GM18507 (cell line): ENCODE results near the gene ERP29.
"Not testable (repeated sequence)": the region's sequence is repeated elsewhere in the genome, so short reads cannot be mapped to it uniquely, and the experiment has no call there.

Experiments
- DNase-seq: peaks from one replicate; pipeline ENCODE4 v3.0.0; 2011; ENCODE audit warnings: low read depth; ENCODE audit not compliant: insufficient read length; ENCODE audit errors: extremely low spot score
- FAIRE-seq: peaks from 2 replicates; lab custom pipeline; 2011; peaks lifted over from hg19 to GRCh38; lab: Jason Lieb, UNC

The ERP29 gene

DNA sequence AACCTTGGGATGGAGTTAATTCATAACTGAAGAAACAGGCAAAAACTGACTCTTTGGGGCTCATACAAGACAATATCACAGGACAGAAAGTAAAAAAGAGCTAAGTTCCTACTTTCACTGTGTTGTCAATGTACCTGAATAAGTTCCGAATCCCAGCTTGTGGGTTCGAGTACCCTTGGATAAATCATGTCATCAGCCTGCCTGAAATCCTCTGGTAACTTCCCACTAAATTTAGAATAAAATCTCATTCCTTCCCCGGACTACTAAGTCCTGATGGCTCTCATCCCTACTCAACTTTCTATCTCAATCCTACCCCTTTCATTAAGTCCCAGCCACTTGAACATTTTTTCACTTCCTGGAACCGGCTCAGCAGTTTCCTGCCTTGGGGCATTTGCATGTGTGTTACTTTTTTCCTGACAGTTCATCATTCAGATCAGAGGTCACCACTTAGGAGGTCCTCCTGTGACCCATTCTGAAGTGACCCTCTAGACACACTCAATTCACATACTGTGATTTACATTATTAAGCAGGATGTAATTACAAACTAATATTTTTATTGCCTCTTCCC is 12.7 kb downstream of the ERP29 start:
- peak; percentile 58 for FAIRE-seq
- DNase-seq: no peak

DNA sequence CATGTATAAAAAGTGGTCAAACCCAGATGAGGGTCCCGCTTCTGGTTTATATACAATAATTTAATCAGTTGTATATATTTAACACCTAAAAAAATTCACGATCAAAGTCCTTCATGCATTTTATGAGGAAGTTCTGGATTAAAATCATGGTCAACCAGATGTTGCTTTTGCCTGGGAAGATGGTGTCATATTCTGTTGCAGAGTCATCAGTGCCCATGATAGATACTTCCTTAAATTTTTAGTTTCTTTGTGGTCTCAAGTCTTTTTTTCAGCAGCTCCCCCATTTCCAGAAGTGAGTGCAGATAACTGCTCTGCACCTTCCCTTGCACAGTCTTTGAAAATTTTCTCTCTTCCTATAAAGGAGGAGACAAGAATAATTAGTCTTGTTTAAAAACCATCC is 16.1 kb downstream of the ERP29 start:
- no peak for FAIRE-seq
- no peak for DNase-seq

DNA sequence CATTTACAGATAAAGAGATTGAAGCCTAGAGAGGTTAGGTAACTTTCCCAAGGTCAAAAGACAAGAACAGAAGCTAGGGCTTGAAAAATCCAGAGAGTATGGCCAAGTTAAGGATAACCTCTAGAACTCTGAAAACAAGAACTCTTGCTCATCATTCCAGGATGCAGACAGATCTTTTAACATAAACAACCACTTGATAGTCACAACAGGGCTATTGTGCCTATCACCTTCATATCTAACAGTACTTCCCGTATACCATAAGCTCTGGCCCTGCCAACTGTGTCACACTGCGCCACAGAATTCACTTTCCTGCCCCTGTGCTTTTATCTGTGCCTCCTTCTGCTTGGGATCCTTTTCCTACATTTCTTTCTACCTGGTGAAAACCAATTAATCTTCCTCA is 18.2 kb downstream of the ERP29 start:
- no peak for DNase-seq
- FAIRE-seq: no peak

DNA sequence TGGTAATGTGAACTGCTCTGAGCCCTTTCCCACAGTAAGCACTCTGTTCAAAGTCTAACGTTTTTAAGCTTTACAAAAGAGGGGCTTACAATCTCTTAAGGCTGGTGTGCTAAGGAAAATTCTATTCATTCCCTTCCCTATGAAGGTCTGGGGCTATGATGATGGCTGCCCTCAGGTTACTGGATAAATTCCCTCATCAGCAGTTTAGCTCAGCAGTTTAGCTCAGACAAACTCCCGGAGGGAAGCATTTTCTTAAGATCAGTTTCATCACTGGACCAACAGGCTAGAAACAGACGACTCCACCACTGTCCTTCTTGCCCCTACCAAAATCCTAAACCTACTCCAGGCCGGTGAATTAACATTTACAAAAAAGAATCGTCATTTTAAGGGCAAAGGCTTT is 19.1 kb downstream of the ERP29 start:
- DNase-seq (no peak), FAIRE-seq (no peak)

DNA sequence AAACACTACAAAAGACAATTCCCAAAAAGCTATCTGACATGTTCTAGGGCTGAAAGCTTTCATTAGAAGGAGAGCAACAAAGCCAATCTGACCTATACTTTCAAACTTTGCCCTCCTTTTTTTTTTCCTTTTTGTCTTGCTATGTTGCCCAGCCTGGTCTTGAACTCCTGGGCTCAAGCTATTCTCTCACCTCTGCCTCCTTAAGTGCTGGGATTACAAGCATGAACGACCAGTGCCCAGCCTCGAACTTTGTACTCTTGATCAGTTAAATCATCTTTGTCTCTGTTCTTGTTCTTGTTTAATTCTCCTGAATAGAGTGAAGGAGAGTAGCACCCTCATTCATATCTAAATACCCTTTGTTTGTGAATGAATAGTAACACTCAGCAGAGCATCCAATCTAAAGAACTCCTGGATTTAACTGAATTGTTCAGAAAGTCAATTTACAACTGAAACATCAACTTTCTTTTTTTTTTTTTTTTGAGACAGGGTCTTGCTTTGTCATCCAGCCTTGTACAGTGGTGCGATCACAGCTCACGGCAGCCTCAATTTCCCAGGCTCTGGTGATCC is 22.1 kb downstream of the ERP29 start:
- DNase-seq (no peak), FAIRE-seq (no peak)

DNA sequence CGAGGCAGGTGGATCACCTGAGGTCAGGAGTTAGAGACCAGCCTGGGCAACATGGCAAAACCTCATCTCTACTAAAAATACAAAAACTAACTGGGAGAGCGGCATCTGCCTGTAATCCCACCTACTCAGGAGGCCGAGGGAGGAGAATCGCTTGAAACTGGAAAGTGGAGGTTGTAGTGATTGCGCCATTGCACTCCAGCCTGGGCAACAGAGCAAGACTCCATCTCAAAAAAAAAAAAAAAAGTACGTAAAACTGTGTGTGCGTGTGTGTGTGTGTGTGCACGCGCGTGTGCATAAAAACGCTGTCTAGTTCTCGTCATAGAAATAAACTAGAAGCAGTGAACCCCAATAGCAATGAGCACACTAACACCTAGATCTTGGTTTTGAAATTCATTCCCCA is 23.4 kb downstream of the ERP29 start:
- DNase-seq, FAIRE-seq: not testable (repeated sequence)

DNA sequence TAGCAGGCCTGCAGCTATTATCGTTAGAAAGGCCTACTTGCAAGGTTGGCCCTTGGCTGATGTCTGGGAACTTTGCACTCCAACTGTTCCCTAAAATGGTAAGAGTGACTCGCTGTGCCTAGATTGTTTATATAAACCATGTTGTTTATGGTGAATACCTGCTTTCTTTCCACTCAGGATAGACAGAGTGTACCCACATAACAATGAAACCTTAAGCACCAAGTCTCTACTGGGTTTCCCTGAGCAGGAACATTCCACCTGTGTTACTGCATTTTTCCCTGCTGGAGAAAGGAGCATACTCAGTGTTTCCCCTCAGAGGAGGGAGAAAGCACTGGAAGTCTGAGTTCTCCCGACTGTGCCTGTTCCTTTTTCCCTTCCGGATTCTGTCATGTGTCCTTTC is 32.8 kb downstream of the ERP29 start:
- DNase-seq: no peak
- FAIRE-seq: no peak

DNA sequence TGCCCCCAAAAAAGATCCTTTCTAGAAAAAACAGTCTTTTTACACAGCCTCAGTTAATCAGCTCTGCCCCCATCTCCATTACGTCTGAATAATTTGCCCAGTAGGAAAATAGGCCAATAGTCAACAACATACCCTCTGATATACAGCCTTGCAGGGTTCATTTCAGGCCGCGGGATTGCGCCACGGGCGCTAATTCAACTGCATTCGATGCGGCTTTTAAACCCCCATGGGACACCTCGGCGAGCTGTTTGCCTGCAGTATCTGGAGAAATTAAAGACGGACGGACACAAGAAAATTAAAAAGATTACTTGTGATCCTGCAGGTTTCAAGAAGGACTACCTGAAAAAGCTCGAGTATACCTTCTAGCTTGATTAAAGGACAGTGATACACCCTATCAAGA is 36.1 kb downstream of the ERP29 start:
- FAIRE-seq (no peak), DNase-seq (no peak)

DNA sequence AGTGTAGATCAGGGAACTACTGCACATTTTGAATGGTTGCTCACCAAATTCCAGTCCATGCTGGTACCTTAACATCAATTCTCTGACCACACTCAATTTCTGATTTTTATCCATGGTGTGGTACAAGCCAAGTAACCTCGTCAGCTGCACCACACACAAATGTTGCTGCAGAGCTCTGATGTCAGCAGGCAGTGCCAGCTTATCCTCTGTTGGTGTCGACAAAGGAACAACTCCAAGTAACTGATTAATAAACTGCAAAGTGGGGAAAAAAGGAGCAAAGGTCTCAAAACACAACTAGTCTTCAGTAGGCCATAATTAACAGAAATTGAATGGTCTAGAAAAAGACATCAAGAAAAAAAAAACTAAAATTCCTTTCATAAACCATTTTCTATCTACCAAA is 47.9 kb downstream of the ERP29 start:
- no peak for FAIRE-seq
- DNase-seq: no peak

DNA sequence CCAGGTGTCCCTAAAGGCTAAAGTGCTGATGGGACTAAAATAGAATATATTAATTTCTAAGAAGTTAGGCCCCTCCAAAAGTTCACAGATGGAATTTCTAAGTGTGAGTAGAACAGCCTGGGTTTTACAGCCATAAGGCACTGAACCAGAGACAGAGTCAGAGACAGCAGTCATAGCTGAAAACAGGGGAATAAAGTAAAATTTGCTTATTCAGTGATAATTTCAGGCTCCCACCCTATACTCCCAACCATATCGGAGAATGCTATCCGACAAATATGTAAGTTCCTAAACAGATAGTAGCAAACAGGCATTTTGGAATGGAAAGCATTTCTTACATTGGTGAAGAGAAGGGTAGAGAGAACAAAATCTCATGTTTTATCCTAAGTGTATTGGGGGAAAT is 50.0 kb downstream of the ERP29 start:
- FAIRE-seq (no peak), DNase-seq (no peak)

DNA sequence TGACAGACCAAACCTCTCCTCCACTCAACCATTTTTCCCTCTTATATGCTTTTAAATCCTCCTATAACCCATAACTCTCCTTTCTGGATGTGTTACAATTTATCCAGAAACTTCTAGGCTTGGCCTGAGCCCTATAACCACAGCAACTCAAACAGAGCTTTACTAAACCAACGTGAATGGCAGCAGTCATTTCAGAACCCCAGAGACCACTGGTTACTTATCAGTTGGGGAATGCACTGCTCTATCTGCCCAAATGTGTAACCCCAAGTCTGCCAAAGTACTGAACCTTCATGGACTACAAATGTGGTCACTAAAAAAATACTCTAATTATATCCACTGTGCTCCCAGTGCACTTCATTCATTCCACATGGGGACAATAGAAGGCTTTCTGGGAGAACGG is 53.3 kb downstream of the ERP29 start:
- FAIRE-seq (no peak), DNase-seq (no peak)
